Urinary bladder (tissue), 4 donors: ENCODE data around the gene BCOR. TPM values are rescaled to one million over a fixed set of nuclear protein-coding genes. Genes with fewer than 3 reads are reported as not detected.

ENCODE experiments used
- DNase-seq: peaks from one replicate; pipeline ENCODE4 v3.0.0-alpha.2; 2015; ENCODE audit errors: extremely low spot score
- H3K27ac ChIP-seq: one replicate; pipeline ENCODE4 v1.5.1; 2013; ENCODE audit warnings: low read depth, mild to moderate bottlenecking, moderate library complexity
- H3K36me3 ChIP-seq: one replicate; pipeline ENCODE4 v1.6.1; 2013; ENCODE audit warnings: mild to moderate bottlenecking, moderate library complexity; ENCODE audit not compliant: insufficient read depth
- H3K4me1 ChIP-seq: one replicate; pipeline ENCODE4 v1.6.1; 2013; ENCODE audit warnings: mild to moderate bottlenecking, moderate library complexity; ENCODE audit not compliant: insufficient read depth
- H3K4me3 ChIP-seq: one replicate; pipeline ENCODE4 v1.5.1; 2013; ENCODE audit warnings: low read depth, low read length
- WGBS: extraction: QIAGEN DNeasy Blood & Tissue Kit; methylation state at CpG from one replicate; pipeline ENCODE4 v1.1.7; 2013; 5-methylcytosine and 5-hydroxymethylcytosine counted together
- polyA plus RNA-seq: library from polyadenylated mRNA; stranded (reverse); fragments of 200-250 nt; gene quantifications from one replicate; pipeline ENCODE4 v1.2.3, GENCODE V29; 2013
- total RNA-seq: library from RNA; depleted of rRNA; stranded (reverse); fragments of >200 nt; gene quantifications from one replicate; pipeline ENCODE4 v1.2.3, GENCODE V29; 2014
- donor health status: healthy with polysubstance abuse.
- donor health status: healthy.

Gene BCOR
- total and polyA plus RNA-seq, 2 donors = 20.8 to 26.5 TPM

GRCh38 chrX:40006106-40007017 is 91.4 kb downstream of the BCOR start:
- Histone ChIP-seq H3K36me3 (no peaks in the 10 kb centered on the region), H3K4me3 (no peak overlapping the region), H3K27ac (no peak overlapping the region), H3K4me1 (peaks cover 3% of the 10 kb centered on the region)
- WGBS = 54% methylated on average over 62 of the region's 63 CpGs
- DNase-seq = no peak

- 36% methylated on average over 73 of the region's 73 CpGs for WGBS
- DNase-seq = no peak
- H3K36me3 ChIP-seq = no peaks in the 10 kb centered on the region
- peaks cover 3% of the 10 kb centered on the region for H3K4me1 ChIP-seq
- H3K4me3 ChIP-seq = no peak overlapping the region
- H3K27ac ChIP-seq = no peak overlapping the region
Measured at GRCh38 chrX:40005292-40006011, 92.3 kb downstream of the BCOR start.

- H3K4me1 ChIP-seq = peaks cover 3% of the 10 kb centered on the region
- no peak for DNase-seq
- no peak overlapping the region for H3K27ac ChIP-seq
- H3K36me3 ChIP-seq = no peaks in the 10 kb centered on the region
- WGBS = 82% methylated on average over 16 of the region's 16 CpGs
- no peak overlapping the region for H3K4me3 ChIP-seq
Measured at GRCh38 chrX:40004921-40005291, 92.9 kb downstream of the BCOR start.

GRCh38 chrX:40004246-40004535 is 93.6 kb downstream of the BCOR start:
- peaks cover 3% of the 10 kb centered on the region for H3K4me1 ChIP-seq
- DNase-seq = no peak
- 90% methylated on average over 4 of the region's 4 CpGs for WGBS
- no peak overlapping the region for H3K4me3 ChIP-seq
- H3K27ac ChIP-seq = no peak overlapping the region
- H3K36me3 ChIP-seq = no peaks in the 10 kb centered on the region

GRCh38 chrX:40003428-40004245 is 94.1 kb downstream of the BCOR start:
- 52% methylated on average over 8 of the region's 8 CpGs for WGBS
- H3K27ac ChIP-seq = peak overlapping the region; percentile 16
- peaks cover 3% of the 10 kb centered on the region for H3K4me1 ChIP-seq
- no peak for DNase-seq
- no peaks in the 10 kb centered on the region for H3K36me3 ChIP-seq
- no peak overlapping the region for H3K4me3 ChIP-seq

- 87% methylated on average over 4 of the region's 4 CpGs for WGBS
- peak overlapping the region; percentile 16 for H3K27ac ChIP-seq
Measured at GRCh38 chrX:40003071-40003427, 94.7 kb downstream of the BCOR start.

More at GRCh38 chrX:40003071-40003427, 94.7 kb downstream of the BCOR start:
- H3K4me1 ChIP-seq = peaks cover 3% of the 10 kb centered on the region
- H3K4me3 ChIP-seq = no peak overlapping the region
- H3K36me3 ChIP-seq = no peaks in the 10 kb centered on the region
- no peak for DNase-seq
